GM21423 (cell line): ENCODE data around the gene CYTH3.
"Not testable (repeated sequence)": the region's sequence is repeated elsewhere in the genome, so short reads cannot be mapped to it uniquely, and the experiment has no call there.

Source experiments
- ATAC-seq: cut with Tn5 transposase; IDR thresholded peaks from one replicate; pipeline ENCODE4 v1.9.1; 2021; ENCODE audit warnings: mild to moderate bottlenecking, moderate library complexity; ENCODE audit not compliant: unreplicated experiment

CYTH3 gene

GRCh38 chr7:6234384-6234783 is 38.0 kb downstream of the CYTH3 start:
- ATAC-seq: peak; percentile 75

- ATAC-seq: no peak
These were observed 39.9 kb downstream of the CYTH3 start for GRCh38 chr7:6232534-6232933.

- ATAC-seq: no peak
These were observed 40.3 kb downstream of the CYTH3 start for GRCh38 chr7:6232116-6232515.

- no peak for ATAC-seq
These were observed 41.2 kb downstream of the CYTH3 start for GRCh38 chr7:6231184-6231583.

- ATAC-seq: not testable (repeated sequence)
These were observed 43.1 kb downstream of the CYTH3 start for GRCh38 chr7:6229284-6229683.

GRCh38 chr7:6228361-6229229 is 43.8 kb downstream of the CYTH3 start:
- ATAC-seq: peak; percentile 82

GRCh38 chr7:6227294-6227846 is 45.1 kb downstream of the CYTH3 start:
- no peak for ATAC-seq

- no peak for ATAC-seq
These were observed 46.1 kb downstream of the CYTH3 start for GRCh38 chr7:6226194-6226799.

GRCh38 chr7:6223411-6223810 is 49.0 kb downstream of the CYTH3 start:
- ATAC-seq: not testable (repeated sequence)

GRCh38 chr7:6223010-6223409 is 49.4 kb downstream of the CYTH3 start:
- ATAC-seq: not testable (repeated sequence)

GRCh38 chr7:6221340-6222319 is 50.8 kb downstream of the CYTH3 start:
- no peak for ATAC-seq

- ATAC-seq: no peak
These were observed 54.1 kb downstream of the CYTH3 start for GRCh38 chr7:6218329-6218728.

GRCh38 chr7:6212008-6212407 is 60.4 kb downstream of the CYTH3 start:
- ATAC-seq: no peak

- ATAC-seq: no peak
These were observed 61.6 kb downstream of the CYTH3 start for GRCh38 chr7:6210621-6211372.

GRCh38 chr7:6209340-6209739 is 63.1 kb downstream of the CYTH3 start:
- ATAC-seq: no peak

GRCh38 chr7:6208573-6209328 is 63.7 kb downstream of the CYTH3 start:
- no peak for ATAC-seq

GRCh38 chr7:6205971-6206660 is 66.3 kb downstream of the CYTH3 start:
- ATAC-seq: no peak

- ATAC-seq: no peak
These were observed 69.0 kb downstream of the CYTH3 start for GRCh38 chr7:6203381-6203780.

GRCh38 chr7:6202117-6202516 is 70.3 kb downstream of the CYTH3 start:
- no peak for ATAC-seq
